Liver (tissue), 3 donors: ENCODE data around the gene B4GALNT3.

ENCODE experiments used
- EGR1 ChIP-seq, 2 donors: IDR thresholded peaks; 2 replicates each; pipeline ENCODE4 v1.6.1; 2016 to 2018; ENCODE audit warnings: antibody characterized with exemption in 2 of 2, low read depth in 2 of 2
- GABPA ChIP-seq, 2 donors: IDR thresholded peaks in 1 of 2; conservative IDR thresholded peaks in 1 of 2; 2 replicates each; pipeline ENCODE4 v1.6.1; 2016; ENCODE audit warnings: antibody characterized with exemption in 2 of 2, mild to moderate bottlenecking in 1 of 2, moderate library complexity in 1 of 2
- JUND ChIP-seq, 2 donors: IDR thresholded peaks; 2 replicates each; pipeline ENCODE4 v1.6.1; 2016; ENCODE audit warnings: antibody characterized with exemption in 2 of 2
- RAD21 ChIP-seq, 2 donors: IDR thresholded peaks; 2 replicates each; pipeline ENCODE4 v1.6.1; 2016; ENCODE audit warnings: antibody characterized with exemption in 2 of 2, mild to moderate bottlenecking in 2 of 2
- YY1 ChIP-seq: IDR thresholded peaks from 2 replicates; pipeline ENCODE4 v1.6.1; 2016; ENCODE audit warnings: antibody characterized with exemption, mild to moderate bottlenecking
- TF ChIP-seq, protein P1 (sequence below): IDR thresholded peaks from 2 replicates; pipeline ENCODE4 v1.6.1; 2016; ENCODE audit warnings: antibody characterized with exemption
- TF ChIP-seq, protein P2 (sequence below): fragments of 150-350 bp; IDR thresholded peaks from 2 replicates; pipeline ENCODE4 v1.5.1; 2017; ENCODE audit warnings: improper control_type of control experiment, low read depth, low read length; ENCODE audit not compliant: missing input control
- TF ChIP-seq, protein P3 (sequence below): IDR thresholded peaks from 2 replicates; pipeline ENCODE4 v1.6.1; 2016; ENCODE audit warnings: antibody characterized with exemption, mild to moderate bottlenecking
- TF ChIP-seq, protein P4 (sequence below): IDR thresholded peaks from 2 replicates; pipeline ENCODE4 v1.6.1; 2016; ENCODE audit warnings: antibody characterized with exemption
- donor health status: healthy.
- donor health status: healthy.

DNA sequence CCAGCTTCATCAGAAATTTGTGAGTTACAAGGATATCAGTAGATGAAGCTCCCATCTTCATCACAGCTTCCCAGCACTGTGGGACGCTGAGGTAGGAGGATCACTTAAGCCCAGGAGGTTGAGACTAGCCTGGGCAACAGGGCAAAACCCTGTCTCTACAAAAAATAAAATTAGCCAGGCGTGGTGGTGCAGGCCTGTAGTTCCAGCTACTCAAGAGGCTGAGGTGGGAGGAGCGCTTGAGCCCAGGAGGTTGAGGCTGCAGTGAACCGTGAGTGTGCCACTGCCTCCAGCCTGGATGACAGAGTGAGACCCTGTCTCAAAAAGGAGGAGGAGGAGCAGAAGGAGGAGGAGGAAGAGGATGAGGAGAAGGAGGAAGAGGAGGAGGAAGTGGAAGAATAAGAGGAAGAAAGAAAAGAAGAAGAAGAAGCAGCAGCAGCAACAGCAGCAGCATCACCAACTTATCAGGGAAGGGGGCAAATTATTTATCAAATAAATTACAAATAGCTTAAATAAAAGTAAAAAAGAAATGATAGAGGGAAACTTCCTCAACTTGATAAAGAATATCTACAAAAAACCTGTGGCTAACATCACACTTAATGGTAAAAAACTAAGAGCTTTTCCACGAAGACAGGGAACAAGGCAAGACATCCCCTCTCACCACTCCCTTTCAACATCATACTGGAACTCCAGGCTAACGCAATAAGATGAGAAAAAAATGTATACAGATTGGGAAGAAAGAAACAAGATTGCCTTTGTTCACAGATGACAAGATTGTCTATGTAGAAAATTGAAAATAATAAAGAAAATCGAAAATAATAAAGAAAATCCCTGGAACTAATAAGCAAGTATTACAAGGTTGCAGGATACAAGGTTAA lies 133.9 kb downstream of the B4GALNT3 start:
- TF ChIP-seq RAD21 (IDR thresholded peaks at IDR 0.05) (no peak), GABPA (IDR thresholded peaks at IDR 0.05 in 1 of 2, conservative IDR thresholded peaks at IDR 0.05 in 1 of 2) (no peak), EGR1 (IDR thresholded peaks at IDR 0.05; ENCODE audit: low read depth in 2 of 2) (no peak), JUND (IDR thresholded peaks at IDR 0.05) (no peak), YY1 (no peak)
- TF ChIP-seq, protein P1, sequence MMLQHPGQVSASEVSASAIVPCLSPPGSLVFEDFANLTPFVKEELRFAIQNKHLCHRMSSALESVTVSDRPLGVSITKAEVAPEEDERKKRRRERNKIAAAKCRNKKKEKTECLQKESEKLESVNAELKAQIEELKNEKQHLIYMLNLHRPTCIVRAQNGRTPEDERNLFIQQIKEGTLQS = no peak
- TF ChIP-seq, protein P2, sequence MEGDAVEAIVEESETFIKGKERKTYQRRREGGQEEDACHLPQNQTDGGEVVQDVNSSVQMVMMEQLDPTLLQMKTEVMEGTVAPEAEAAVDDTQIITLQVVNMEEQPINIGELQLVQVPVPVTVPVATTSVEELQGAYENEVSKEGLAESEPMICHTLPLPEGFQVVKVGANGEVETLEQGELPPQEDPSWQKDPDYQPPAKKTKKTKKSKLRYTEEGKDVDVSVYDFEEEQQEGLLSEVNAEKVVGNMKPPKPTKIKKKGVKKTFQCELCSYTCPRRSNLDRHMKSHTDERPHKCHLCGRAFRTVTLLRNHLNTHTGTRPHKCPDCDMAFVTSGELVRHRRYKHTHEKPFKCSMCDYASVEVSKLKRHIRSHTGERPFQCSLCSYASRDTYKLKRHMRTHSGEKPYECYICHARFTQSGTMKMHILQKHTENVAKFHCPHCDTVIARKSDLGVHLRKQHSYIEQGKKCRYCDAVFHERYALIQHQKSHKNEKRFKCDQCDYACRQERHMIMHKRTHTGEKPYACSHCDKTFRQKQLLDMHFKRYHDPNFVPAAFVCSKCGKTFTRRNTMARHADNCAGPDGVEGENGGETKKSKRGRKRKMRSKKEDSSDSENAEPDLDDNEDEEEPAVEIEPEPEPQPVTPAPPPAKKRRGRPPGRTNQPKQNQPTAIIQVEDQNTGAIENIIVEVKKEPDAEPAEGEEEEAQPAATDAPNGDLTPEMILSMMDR = no peak
- TF ChIP-seq, protein P3, sequence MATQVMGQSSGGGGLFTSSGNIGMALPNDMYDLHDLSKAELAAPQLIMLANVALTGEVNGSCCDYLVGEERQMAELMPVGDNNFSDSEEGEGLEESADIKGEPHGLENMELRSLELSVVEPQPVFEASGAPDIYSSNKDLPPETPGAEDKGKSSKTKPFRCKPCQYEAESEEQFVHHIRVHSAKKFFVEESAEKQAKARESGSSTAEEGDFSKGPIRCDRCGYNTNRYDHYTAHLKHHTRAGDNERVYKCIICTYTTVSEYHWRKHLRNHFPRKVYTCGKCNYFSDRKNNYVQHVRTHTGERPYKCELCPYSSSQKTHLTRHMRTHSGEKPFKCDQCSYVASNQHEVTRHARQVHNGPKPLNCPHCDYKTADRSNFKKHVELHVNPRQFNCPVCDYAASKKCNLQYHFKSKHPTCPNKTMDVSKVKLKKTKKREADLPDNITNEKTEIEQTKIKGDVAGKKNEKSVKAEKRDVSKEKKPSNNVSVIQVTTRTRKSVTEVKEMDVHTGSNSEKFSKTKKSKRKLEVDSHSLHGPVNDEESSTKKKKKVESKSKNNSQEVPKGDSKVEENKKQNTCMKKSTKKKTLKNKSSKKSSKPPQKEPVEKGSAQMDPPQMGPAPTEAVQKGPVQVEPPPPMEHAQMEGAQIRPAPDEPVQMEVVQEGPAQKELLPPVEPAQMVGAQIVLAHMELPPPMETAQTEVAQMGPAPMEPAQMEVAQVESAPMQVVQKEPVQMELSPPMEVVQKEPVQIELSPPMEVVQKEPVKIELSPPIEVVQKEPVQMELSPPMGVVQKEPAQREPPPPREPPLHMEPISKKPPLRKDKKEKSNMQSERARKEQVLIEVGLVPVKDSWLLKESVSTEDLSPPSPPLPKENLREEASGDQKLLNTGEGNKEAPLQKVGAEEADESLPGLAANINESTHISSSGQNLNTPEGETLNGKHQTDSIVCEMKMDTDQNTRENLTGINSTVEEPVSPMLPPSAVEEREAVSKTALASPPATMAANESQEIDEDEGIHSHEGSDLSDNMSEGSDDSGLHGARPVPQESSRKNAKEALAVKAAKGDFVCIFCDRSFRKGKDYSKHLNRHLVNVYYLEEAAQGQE = no peak
- TF ChIP-seq, protein P4, sequence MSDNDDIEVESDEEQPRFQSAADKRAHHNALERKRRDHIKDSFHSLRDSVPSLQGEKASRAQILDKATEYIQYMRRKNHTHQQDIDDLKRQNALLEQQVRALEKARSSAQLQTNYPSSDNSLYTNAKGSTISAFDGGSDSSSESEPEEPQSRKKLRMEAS = no peak
